ENCODE data around the gene PPIE.

- TF ChIP-seq ZNF70 (CRISPR knock-in tag; IDR thresholded peaks at IDR 0.05): no peak
- no peak for TF ChIP-seq ZFP3 (CRISPR knock-in tag; IDR thresholded peaks at IDR 0.05)
- TF ChIP-seq PATZ1 (CRISPR knock-in tag; IDR thresholded peaks at IDR 0.05; ENCODE audit: borderline replicate concordance): no peak
These were observed 46.3 kb upstream of the PPIE start for GRCh38 chr1:39692152-39693074.
